ENCODE measurements around the gene MYH7B.

The MYH7B gene

GRCh38 chr20:34990231-34990630 is 34.6 kb downstream of the MYH7B start:
- no peak for DNase-seq (ENCODE audit: low read depth in 1 of 2, low spot score in 1 of 2)

GRCh38 chr20:34990661-34991214 is 35.1 kb downstream of the MYH7B start:
- DNase-seq (ENCODE audit: low read depth in 1 of 2, low spot score in 1 of 2) = no peak

- DNase-seq (ENCODE audit: low read depth in 1 of 2, low spot score in 1 of 2) = no peak
Observed at GRCh38 chr20:34992751-34993417, 37.2 kb downstream of the MYH7B start.

GRCh38 chr20:34993941-34994508 is 38.4 kb downstream of the MYH7B start:
- DNase-seq (ENCODE audit: low read depth in 1 of 2, low spot score in 1 of 2) = no peak

- DNase-seq (ENCODE audit: low read depth in 1 of 2, low spot score in 1 of 2) = no peak
Observed at GRCh38 chr20:34994509-34995131, 39.0 kb downstream of the MYH7B start.

GRCh38 chr20:34995192-34995591 is 39.5 kb downstream of the MYH7B start:
- no peak for DNase-seq (ENCODE audit: low read depth in 1 of 2, low spot score in 1 of 2)

- DNase-seq (ENCODE audit: low read depth in 1 of 2, low spot score in 1 of 2) = no peak
Observed at GRCh38 chr20:34995696-34996095, 40.0 kb downstream of the MYH7B start.

GRCh38 chr20:34996243-34997028 is 40.8 kb downstream of the MYH7B start:
- no peak for DNase-seq (ENCODE audit: low read depth in 1 of 2, low spot score in 1 of 2)

- no peak for DNase-seq (ENCODE audit: low read depth in 1 of 2, low spot score in 1 of 2)
Observed at GRCh38 chr20:34997131-34997561, 41.5 kb downstream of the MYH7B start.

- DNase-seq (ENCODE audit: low read depth in 1 of 2, low spot score in 1 of 2) = no peak
Observed at GRCh38 chr20:34997774-34998173, 42.1 kb downstream of the MYH7B start.

GRCh38 chr20:34998331-34998950 is 42.8 kb downstream of the MYH7B start:
- no peak for DNase-seq (ENCODE audit: low read depth in 1 of 2, low spot score in 1 of 2)

- DNase-seq (ENCODE audit: low read depth in 1 of 2, low spot score in 1 of 2) = no peak
Observed at GRCh38 chr20:34999021-34999451, 43.4 kb downstream of the MYH7B start.

GRCh38 chr20:34999782-35000181 is 44.1 kb downstream of the MYH7B start:
- DNase-seq (ENCODE audit: low read depth in 1 of 2, low spot score in 1 of 2) = no peak

- DNase-seq (ENCODE audit: low read depth in 1 of 2, low spot score in 1 of 2) = no peak
Observed at GRCh38 chr20:35000311-35000921, 44.7 kb downstream of the MYH7B start.

- no peak for DNase-seq (ENCODE audit: low read depth in 1 of 2, low spot score in 1 of 2)
Observed at GRCh38 chr20:35000922-35001595, 45.4 kb downstream of the MYH7B start.

- no peak for DNase-seq (ENCODE audit: low read depth in 1 of 2, low spot score in 1 of 2)
Observed at GRCh38 chr20:35001596-35002362, 46.1 kb downstream of the MYH7B start.

- DNase-seq (ENCODE audit: low read depth in 1 of 2, low spot score in 1 of 2) = no peak
Observed at GRCh38 chr20:35002426-35003210, 47.0 kb downstream of the MYH7B start.

- no peak for DNase-seq (ENCODE audit: low read depth in 1 of 2, low spot score in 1 of 2)
Observed at GRCh38 chr20:35003211-35004031, 47.8 kb downstream of the MYH7B start.

All from activated T-helper 1 cell treated with anti-CD3 and anti-CD28 coated beads, Interleukin-2, amount 50 U/mL, for 16 hours (primary cell).